Nephron (organoid): ENCODE results near the gene IRF6.

ENCODE experiments used
- H3K27ac Mint-ChIP-seq, 3 experiments: 2 replicates each; pipeline ENCODE4 v1.8.0; 2020; ENCODE audit warnings: mixed read lengths in 3 of 3, mild to moderate bottlenecking in 2 of 3, moderate library complexity in 1 of 3
- H3K27me3 Mint-ChIP-seq: 2 replicates; pipeline ENCODE4 v1.8.0; 2021; ENCODE audit warnings: low read depth, mild to moderate bottlenecking, moderate library complexity, mixed read lengths
- H3K36me3 Mint-ChIP-seq: 2 replicates; pipeline ENCODE4 v1.8.0; 2020; ENCODE audit warnings: low read depth, mixed read lengths
- H3K4me1 Mint-ChIP-seq: 2 replicates; pipeline ENCODE4 v1.8.0; 2020; ENCODE audit warnings: mixed read lengths
- H3K4me3 Mint-ChIP-seq, 3 experiments: 2 replicates each; pipeline ENCODE4 v1.8.0; 2020; ENCODE audit warnings: mild to moderate bottlenecking in 3 of 3, mixed read lengths in 3 of 3, moderate library complexity in 2 of 3
- H3K9me3 Mint-ChIP-seq: 2 replicates; pipeline ENCODE4 v1.8.0; 2020; ENCODE audit warnings: mixed read lengths
- CTCF ChIP-seq, 3 experiments: fragments of 200-600 bp; sonication (generic); IDR thresholded peaks; one replicate each; pipeline ENCODE4 v1.5.0; 2021; ENCODE audit warnings: antibody characterized with exemption in 3 of 3; ENCODE audit not compliant: unreplicated experiment in 3 of 3

IRF6 gene

DNA sequence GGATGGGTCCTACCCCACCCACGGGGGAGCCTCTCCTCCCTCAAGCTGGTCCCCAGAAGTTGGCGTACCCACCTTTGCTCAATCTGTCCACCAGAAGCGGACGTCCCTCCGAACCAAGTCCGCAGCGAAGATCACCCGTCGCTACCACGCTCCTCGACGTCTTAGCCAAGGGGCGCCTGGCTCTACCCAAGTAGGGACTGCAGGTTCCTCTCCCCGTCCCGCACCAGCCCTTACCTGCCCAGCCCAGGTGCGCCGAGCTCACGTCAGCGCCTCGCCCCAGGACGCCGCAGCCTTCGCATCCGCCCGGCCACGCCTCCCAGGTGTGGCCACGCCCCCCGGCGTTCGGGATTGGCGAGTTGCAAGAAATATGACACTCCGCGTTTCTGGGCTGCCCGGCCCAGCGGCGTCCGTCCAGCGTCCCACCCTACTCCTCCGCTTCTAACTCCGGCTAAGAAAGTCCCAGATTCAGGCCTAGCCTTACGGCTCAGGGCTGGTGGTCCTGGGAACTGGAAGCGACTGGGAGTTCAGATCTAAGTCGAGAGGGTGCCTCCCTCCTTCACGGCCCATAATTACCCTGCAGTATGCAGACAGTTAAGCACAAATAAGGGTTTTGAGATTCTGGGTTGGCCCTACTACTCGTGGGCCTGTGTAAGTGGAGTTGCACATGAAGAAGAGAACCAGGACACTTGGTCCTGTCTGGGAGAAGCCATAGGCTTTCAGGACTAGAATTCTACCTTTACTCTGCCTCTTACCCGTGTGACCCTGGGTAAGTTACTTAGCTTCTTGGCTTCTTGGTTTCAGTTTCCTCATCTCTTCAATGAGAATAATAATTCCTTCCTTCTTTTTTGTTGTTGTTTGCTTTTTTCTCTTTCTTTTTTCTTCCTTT lies at the start of gene IRF6:
Gene IRF6, minus strand, starts transcription at position 268 of the 886 bp plus-strand sequence. CDS start 4,729 bp downstream, outside the sequence.
- H3K4me1 Mint-ChIP-seq: peaks cover 25% of the 10 kb centered on the region
- no peaks in the 10 kb centered on the region for H3K36me3 Mint-ChIP-seq
- H3K4me3 Mint-ChIP-seq: peak within 1 kb of the TSS; percentile 86 to 88 (median 88)
- peaks cover 42% of the 10 kb centered on the region for H3K27me3 Mint-ChIP-seq
- peak within 1 kb of the TSS; percentile 84 to 95 (median 94) for H3K27ac Mint-ChIP-seq
- TF ChIP-seq CTCF (IDR thresholded peaks at IDR 0.05; ENCODE audit: unreplicated experiment in 3 of 3): no peak
- no peaks in the 10 kb centered on the region for H3K9me3 Mint-ChIP-seq

GRCh38 chr1:209855623-209856022 lies 49.7 kb upstream of the IRF6 start:
- no peak for TF ChIP-seq CTCF (IDR thresholded peaks at IDR 0.05; ENCODE audit: unreplicated experiment in 3 of 3)
- no peak overlapping the region for H3K4me3 Mint-ChIP-seq
- no peaks in the 10 kb centered on the region for H3K4me1 Mint-ChIP-seq
- H3K27ac Mint-ChIP-seq: no peak overlapping the region
- H3K9me3 Mint-ChIP-seq: no peaks in the 10 kb centered on the region
- peaks cover 26% of the 10 kb centered on the region for H3K36me3 Mint-ChIP-seq
- no peaks in the 10 kb centered on the region for H3K27me3 Mint-ChIP-seq

DNA sequence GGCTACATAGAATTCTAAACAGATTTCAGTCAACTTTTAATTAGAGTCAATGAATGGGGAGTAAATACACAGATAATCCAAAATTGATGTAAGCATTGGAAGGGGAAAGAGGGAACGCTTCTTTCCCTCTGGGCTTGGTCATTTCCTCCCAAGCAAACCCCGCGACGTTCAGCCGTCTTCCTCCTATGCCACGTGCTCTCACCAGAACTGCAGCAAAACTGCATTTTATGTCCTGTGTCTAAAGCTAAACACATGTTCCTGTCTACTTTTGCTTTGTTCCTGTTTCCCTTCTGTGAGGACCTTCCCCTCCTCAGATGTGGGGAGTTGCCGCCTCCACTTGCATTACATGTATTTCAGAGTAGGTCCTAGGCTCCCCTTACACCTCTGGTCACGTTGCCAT lies 49.1 kb upstream of the IRF6 start:
- no peak for TF ChIP-seq CTCF (IDR thresholded peaks at IDR 0.05; ENCODE audit: unreplicated experiment in 3 of 3)
- Mint-ChIP-seq H3K4me1 (no peaks in the 10 kb centered on the region), H3K27me3 (no peaks in the 10 kb centered on the region), H3K27ac (no peak overlapping the region), H3K4me3 (no peak overlapping the region), H3K9me3 (no peaks in the 10 kb centered on the region), H3K36me3 (peaks cover 29% of the 10 kb centered on the region)

- Mint-ChIP-seq H3K4me1 (no peaks in the 10 kb centered on the region), H3K36me3 (peaks cover 30% of the 10 kb centered on the region), H3K9me3 (no peaks in the 10 kb centered on the region), H3K27me3 (no peaks in the 10 kb centered on the region), H3K27ac (no peak overlapping the region), H3K4me3 (no peak overlapping the region)
- TF ChIP-seq CTCF (IDR thresholded peaks at IDR 0.05; ENCODE audit: unreplicated experiment in 3 of 3): no peak
Observed at GRCh38 chr1:209854196-209854595, 48.3 kb upstream of the IRF6 start.

DNA sequence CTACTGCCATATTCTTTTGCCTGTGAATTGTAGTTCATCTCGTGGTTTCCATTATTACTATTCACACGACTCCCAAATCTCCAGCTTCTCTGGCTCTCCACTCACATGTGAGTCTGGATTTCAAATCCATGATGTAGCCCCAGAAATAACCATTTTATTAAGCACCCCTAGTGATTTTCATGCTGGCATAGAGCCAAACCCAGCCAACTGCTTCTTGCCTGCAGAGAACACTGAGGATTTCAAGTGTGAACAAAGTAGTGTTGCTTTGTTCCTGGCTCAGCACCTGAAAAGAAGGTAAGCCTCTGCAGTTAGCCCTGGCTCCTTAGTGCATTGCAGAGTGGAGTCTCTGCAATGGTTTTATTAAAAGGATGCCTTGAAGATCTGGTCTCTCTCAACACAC lies 47.7 kb upstream of the IRF6 start:
- no peaks in the 10 kb centered on the region for H3K27me3 Mint-ChIP-seq
- no peak overlapping the region for H3K4me3 Mint-ChIP-seq
- no peaks in the 10 kb centered on the region for H3K4me1 Mint-ChIP-seq
- H3K9me3 Mint-ChIP-seq: no peaks in the 10 kb centered on the region
- TF ChIP-seq CTCF (IDR thresholded peaks at IDR 0.05; ENCODE audit: unreplicated experiment in 3 of 3): no peak
- H3K27ac Mint-ChIP-seq: no peak overlapping the region
- peaks cover 32% of the 10 kb centered on the region for H3K36me3 Mint-ChIP-seq
